Measurements from ENCODE around the gene ABCC4.

Gene ABCC4

DNA sequence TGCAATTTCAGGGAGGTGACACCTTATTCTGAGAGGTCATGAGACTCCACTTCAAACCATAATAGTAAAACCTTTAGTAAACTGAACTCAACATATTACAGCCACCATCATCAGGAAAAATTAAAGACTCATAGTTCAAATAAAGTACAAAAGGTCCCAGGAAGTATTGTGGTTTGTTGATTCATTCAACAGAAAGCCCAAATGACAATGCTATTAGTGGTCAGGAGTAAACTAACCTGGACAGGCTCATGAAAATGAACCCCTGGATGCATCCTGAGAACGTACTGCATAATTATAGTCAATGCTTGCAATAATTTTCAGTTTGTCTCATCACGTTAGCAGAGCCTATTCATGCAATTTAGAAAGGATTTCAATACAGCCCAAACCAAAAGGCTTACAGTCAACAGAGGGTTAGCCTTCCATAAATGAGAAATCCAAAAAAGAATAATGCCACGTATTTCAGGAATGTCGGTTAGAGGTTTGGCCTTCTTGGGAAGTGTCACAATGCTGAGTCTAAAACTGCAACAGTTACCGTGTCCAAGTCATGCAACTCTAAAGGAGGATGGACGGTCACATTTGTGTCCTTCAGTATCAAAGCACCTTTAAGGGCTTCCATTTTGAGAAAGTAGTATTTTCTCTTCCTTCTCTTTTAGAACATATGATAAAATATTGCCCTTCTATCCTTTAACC is 280.8 kb downstream of the ABCC4 start:
- FAIRE-seq (no peak), DNase-seq (ENCODE audit: insufficient read length, low spot score) (no peak)
- TF ChIP-seq CTCF (IDR thresholded peaks at IDR 0.05; ENCODE audit: insufficient read depth, missing control alignments) = no peak

- FAIRE-seq (no peak), DNase-seq (ENCODE audit: insufficient read length, low spot score) (no peak)
- TF ChIP-seq CTCF (IDR thresholded peaks at IDR 0.05; ENCODE audit: insufficient read depth, missing control alignments) = no peak
These were observed 281.4 kb downstream of the ABCC4 start for GRCh38 chr13:95019886-95020285.

DNA sequence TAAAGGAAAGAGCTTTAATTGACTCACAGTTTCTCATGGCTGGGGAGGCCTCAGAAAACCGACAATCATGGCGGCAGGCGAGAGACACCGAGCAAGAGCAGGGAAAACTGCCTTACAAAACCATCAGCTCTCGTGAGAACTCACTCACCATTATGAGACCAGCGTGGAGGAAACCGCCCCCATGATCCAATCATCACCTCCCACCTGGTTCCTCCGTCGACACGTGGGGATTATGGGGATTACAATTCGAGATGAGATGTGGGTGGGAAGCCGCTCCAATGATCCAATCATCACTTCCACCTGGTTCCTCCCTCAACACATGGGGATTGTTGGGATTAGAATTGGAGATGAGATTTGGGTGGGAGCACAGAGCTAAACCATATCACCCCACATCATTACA is 293.9 kb downstream of the ABCC4 start:
- FAIRE-seq = no peak
- TF ChIP-seq CTCF (IDR thresholded peaks at IDR 0.05; ENCODE audit: insufficient read depth, missing control alignments) = no peak
- no peak for DNase-seq (ENCODE audit: insufficient read length, low spot score)

GRCh38 chr13:95005300-95005699 is 296.0 kb downstream of the ABCC4 start:
- FAIRE-seq = no peak
- no peak for TF ChIP-seq CTCF (IDR thresholded peaks at IDR 0.05; ENCODE audit: insufficient read depth, missing control alignments)
- DNase-seq (ENCODE audit: insufficient read length, low spot score) = no peak

GRCh38 chr13:95003019-95003813 is 298.0 kb downstream of the ABCC4 start:
- FAIRE-seq = no peak
- DNase-seq (ENCODE audit: insufficient read length, low spot score) = no peak

GRCh38 chr13:95002126-95002525 is 299.1 kb downstream of the ABCC4 start:
- FAIRE-seq (no peak), DNase-seq (ENCODE audit: insufficient read length, low spot score) (no peak)
- no peak for TF ChIP-seq CTCF (IDR thresholded peaks at IDR 0.05; ENCODE audit: insufficient read depth, missing control alignments)

More at GRCh38 chr13:95003019-95003813, 298.0 kb downstream of the ABCC4 start:
- no peak for TF ChIP-seq CTCF (IDR thresholded peaks at IDR 0.05; ENCODE audit: insufficient read depth, missing control alignments)

GRCh38 chr13:94999871-95000270 is 301.4 kb downstream of the ABCC4 start:
- TF ChIP-seq CTCF (IDR thresholded peaks at IDR 0.05; ENCODE audit: insufficient read depth, missing control alignments) = no peak
- DNase-seq (ENCODE audit: insufficient read length, low spot score) = no peak
- no peak for FAIRE-seq
